NCI-H2081 treated with DMSO at 0.1 percent for 48 hours (cell line): ENCODE results near the gene OR2T10.
"Not testable (repeated sequence)": the region's sequence is repeated elsewhere in the genome, so short reads cannot be mapped to it uniquely, and the experiment has no call there.

Source experiments
- DNase-seq: peaks from one replicate; lab custom pipeline; 2025; lab: John Stamatoyannopoulos, UW

The OR2T10 gene

GRCh38 chr1:248593226-248593625 is 4.3 kb downstream of the OR2T10 start:
- no peak for DNase-seq

GRCh38 chr1:248592655-248593054 is 4.8 kb downstream of the OR2T10 start:
- no peak for DNase-seq

DNA sequence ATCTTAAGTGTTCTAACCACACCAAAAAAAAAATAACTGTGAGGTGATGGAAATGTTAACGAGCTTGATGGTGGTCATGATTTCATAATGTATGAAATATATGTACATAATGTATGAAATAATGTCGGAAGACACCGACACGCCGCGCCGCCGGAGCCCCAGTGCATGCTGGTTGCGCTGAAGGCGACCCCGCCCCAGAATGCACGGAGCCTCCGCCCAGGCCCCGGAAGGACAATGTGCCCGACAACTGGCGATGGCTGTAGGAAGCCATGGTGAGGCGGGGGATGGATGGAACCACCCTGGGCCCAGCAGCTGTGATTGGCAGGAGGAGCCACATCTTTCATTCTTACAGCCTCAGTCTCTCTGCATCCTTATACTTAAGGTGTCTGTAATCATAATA is 7.4 kb downstream of the OR2T10 start:
- no peak for DNase-seq

DNA sequence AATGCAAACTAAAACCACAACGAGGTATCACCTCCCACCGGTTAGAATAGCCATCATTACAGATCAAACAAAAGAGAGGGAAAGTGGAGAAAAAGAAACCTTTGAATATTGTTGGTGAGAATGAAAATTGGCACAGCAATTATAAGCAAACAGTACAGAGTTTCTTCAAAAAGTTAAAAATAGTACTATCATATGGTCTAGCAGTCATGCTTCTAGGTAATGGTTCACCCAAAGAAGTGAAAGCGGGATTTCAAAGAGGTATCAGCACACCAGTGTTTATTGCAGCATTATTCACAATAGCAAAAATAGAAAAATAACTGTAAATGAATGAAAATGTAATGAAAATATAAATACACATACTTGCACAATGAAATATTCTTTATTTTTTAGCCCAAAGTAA is 8.2 kb downstream of the OR2T10 start:
- DNase-seq = no peak

- DNase-seq = no peak
Observed at GRCh38 chr1:248585266-248585665, 12.2 kb downstream of the OR2T10 start.

DNA sequence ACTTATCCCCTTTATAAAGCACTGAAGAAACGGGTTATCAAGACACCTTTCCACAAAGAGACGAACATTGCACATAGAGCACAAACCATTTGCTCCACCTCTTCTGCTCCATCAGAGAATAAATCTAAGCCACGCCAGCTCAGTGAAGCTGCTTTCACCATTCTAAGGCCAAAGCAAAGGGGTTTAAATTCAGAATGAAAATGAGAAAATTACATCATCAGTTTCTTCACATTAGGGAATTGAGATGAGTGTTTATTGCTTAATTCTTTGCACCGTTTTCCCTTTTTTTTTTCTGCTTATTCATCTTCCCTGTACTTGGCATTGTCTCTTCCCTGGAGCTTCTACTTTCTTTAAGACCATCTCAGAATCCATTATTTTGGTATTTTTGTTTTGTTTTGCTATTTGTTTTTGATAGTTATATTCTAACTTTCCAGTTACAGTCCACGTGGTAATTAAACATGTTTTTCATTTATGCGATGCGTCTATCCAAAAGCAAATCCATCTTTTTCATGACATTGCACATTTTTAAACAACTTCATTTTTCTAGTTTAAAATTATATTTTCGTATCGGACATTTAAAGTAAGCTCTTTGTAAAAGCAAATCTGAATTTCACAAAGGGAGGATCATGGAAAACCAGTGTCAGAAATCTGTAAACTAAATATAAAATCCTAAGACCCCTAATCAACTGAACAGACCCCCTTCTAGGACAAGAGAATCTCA is 21.1 kb downstream of the OR2T10 start:
- no peak for DNase-seq

DNA sequence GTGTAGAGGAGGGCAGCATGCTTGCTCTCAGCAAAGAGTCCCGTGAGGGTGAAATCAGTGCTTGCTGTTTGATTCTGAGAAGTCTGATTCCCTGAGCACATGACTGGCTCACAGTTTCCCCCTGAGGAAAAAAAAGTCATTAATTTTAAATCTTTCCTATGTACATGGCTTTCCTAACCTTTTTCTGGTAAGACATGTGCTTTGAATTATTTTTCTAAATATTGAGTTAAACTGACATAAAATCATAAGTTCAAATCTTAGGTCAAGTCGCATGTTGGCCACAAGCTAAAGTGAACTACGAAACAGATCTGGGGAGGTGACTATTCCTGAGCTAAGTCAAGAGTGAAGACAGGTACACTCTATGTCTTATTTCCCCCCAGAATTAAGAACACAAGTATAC is 22.8 kb downstream of the OR2T10 start, which contains the start of gene OR2T34:
Gene OR2T34, minus strand, starts transcription at position 101 of the 400 bp plus-strand sequence. Its CDS starts 0 bp downstream, at position 101.
- not testable (repeated sequence) for DNase-seq

- DNase-seq = not testable (repeated sequence)
Observed at GRCh38 chr1:248573856-248574255, 23.6 kb downstream of the OR2T10 start.

- DNase-seq = not testable (repeated sequence)
Observed at GRCh38 chr1:248572049-248572448, 25.5 kb downstream of the OR2T10 start.

DNA sequence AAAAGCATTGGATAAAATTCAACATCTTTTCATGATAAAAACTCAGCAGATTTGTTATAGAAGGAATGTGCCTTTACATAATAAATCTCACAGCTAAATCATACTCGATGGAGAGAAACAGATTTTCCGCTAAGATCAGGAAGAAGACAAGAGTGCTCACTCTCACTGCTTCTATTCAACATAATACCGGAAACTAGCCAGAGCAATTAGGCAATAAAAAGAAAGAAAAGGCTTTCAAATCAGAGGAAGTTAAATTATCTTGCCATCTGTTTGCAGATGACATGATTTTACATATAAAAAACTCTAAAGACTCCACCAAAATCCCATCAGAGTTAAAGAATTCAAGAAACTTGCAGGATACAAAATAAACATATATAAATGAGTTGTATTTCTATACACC is 26.7 kb downstream of the OR2T10 start:
- not testable (repeated sequence) for DNase-seq

DNA sequence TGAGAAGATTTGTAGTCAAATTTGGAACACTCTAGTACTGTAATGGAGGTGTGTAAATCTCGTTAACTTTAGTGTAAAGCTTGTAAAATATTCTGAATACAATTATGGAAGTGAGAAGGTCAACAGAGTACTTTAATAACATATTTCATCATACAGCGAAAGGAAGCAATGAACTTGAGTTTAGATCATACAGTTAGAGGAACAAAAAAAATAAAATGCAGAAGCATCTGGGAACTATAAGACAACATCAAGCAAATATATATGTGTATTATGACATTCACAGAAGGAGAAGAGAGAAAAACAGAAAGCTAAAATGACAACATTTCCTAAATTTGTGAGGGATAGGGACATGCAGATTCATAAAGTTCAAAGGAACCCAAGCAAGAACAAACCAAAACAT is 28.5 kb downstream of the OR2T10 start:
- not testable (repeated sequence) for DNase-seq

- not testable (repeated sequence) for DNase-seq
Observed at GRCh38 chr1:248565530-248566373, 31.7 kb downstream of the OR2T10 start.

GRCh38 chr1:248562672-248563071 is 34.8 kb downstream of the OR2T10 start, which contains the start of gene OR2T29:
TSS of gene OR2T29 (minus strand) at chr1:248562772. CDS start at chr1:248559491, 3,281 bp downstream.
- not testable (repeated sequence) for DNase-seq

- DNase-seq = not testable (repeated sequence)
Observed at GRCh38 chr1:248551027-248551426, 46.5 kb downstream of the OR2T10 start.

DNA sequence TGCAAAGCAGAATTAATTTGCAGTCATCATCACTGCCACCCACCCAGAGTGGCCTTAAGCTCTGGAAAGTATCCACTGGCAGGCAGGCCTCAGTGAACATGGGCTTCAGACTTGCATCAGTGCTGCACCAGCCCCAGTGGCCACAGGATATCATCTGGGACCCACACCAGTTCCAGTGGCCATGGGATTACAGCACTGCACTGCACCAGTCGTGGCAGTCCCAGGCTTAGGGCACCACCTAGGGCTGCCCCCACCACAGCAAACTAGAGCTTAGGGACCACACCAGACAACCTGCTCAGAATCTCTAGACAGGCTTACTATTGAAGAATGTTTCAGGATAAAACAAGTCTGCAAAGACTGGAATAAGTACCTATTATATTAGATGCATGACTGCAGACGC is 50.1 kb downstream of the OR2T10 start:
- not testable (repeated sequence) for DNase-seq
